CD14-positive monocyte (primary cell): Measurements from ENCODE around the gene TSPYL2. TPM values are rescaled to one million over a fixed set of nuclear protein-coding genes. Genes with fewer than 3 reads are reported as not detected.

Experiments used
- DNase-seq, 3 donors: peaks; one replicate each; pipeline ENCODE4 v3.0.0-alpha.2; 2011 to 2022
- H2AFZ ChIP-seq: 2 replicates; pipeline ENCODE4 v1.6.0; 2012; ENCODE audit warnings: mild to moderate bottlenecking, low read depth, low read length, inconsistent platforms; ENCODE audit not compliant: insufficient read depth, poor library complexity, severe bottlenecking
- H3K27ac ChIP-seq, 2 donors: 1 replicate in 1 of 2; 2 replicates in 1 of 2; pipeline ENCODE4 v1.5.1; 2012 to 2013; ENCODE audit warnings: low read length in 2 of 2, control low read depth in 1 of 2, inconsistent platforms in 1 of 2, low read depth in 1 of 2, mild to moderate bottlenecking in 1 of 2
- H3K27me3 ChIP-seq, 2 donors: one replicate each; pipeline versions ENCODE4 v1.6.0 to v1.6.1; 2011 to 2013; ENCODE audit warnings: low read length in 2 of 2; ENCODE audit not compliant: control insufficient read depth in 2 of 2, insufficient read depth in 2 of 2
- H3K36me3 ChIP-seq, 2 donors: replicated peaks in 1 of 2; 1 replicate in 1 of 2; 2 replicates in 1 of 2; pipeline versions ENCODE4 v1.5.1 to v1.6.1; 2012 to 2013; ENCODE audit warnings: low read length in 2 of 2, control low read depth in 1 of 2, inconsistent platforms in 1 of 2, mild to moderate bottlenecking in 1 of 2; ENCODE audit not compliant: insufficient read depth in 2 of 2, control insufficient read depth in 1 of 2
- H3K4me1 ChIP-seq, 2 donors: 1 replicate in 1 of 2; 2 replicates in 1 of 2; pipeline versions ENCODE4 v1.5.1 to v1.6.1; 2012 to 2013; ENCODE audit warnings: low read length in 2 of 2, control low read depth in 1 of 2, inconsistent platforms in 1 of 2, mild to moderate bottlenecking in 1 of 2, moderate library complexity in 1 of 2; ENCODE audit not compliant: insufficient read depth in 2 of 2, control insufficient read depth in 1 of 2
- H3K4me2 ChIP-seq: replicated peaks from 2 replicates; pipeline ENCODE3; 2012; ENCODE audit warnings: low read length, moderate library complexity, mild to moderate bottlenecking; ENCODE audit not compliant: poor library complexity, severe bottlenecking; ENCODE audit errors: extremely low read depth
- H3K4me3 ChIP-seq, 3 experiments: fragments of 200-600 bp in 1 of 3; sonication (generic) in 1 of 3; replicated peaks in 1 of 3; 1 replicate in 2 of 3; 2 replicates in 1 of 3; pipeline ENCODE4 v1.5.1; 2011 to 2013; ENCODE audit warnings: low read length in 3 of 3, mild to moderate bottlenecking in 3 of 3, control low read depth in 2 of 3, low read depth in 2 of 3, inconsistent platforms in 1 of 3, moderate library complexity in 1 of 3
- H3K79me2 ChIP-seq: 2 replicates; pipeline ENCODE4 v1.6.0; 2012; ENCODE audit warnings: mild to moderate bottlenecking, control low read depth, inconsistent platforms, low read length, moderate library complexity; ENCODE audit not compliant: insufficient read depth
- H3K9ac ChIP-seq: 2 replicates; pipeline ENCODE4 v1.6.0; 2017; ENCODE audit warnings: low read length, mild to moderate bottlenecking; ENCODE audit not compliant: insufficient read depth, poor library complexity, severe bottlenecking
- H3K9me3 ChIP-seq, 2 donors: replicated peaks in 1 of 2; 1 replicate in 1 of 2; 2 replicates in 1 of 2; pipeline versions ENCODE4 v1.5.1 to v1.6.1; 2012 to 2013; ENCODE audit warnings: low read length in 2 of 2, control low read depth in 1 of 2; ENCODE audit not compliant: control insufficient read depth in 1 of 2, insufficient read depth in 1 of 2
- H4K20me1 ChIP-seq: 2 replicates; pipeline ENCODE4 v1.6.0; 2012; ENCODE audit warnings: mild to moderate bottlenecking, low read length, control low read depth, moderate library complexity; ENCODE audit not compliant: insufficient read depth
- H3K27ac Mint-ChIP-seq, 7 donors: one replicate each; pipeline ENCODE4 v1.8.0; 2020; ENCODE audit warnings: mild to moderate bottlenecking in 7 of 7, mixed read lengths in 7 of 7, moderate library complexity in 6 of 7, inconsistent platforms in 2 of 7
- H3K27me3 Mint-ChIP-seq, 3 donors: one replicate each; pipeline ENCODE4 v1.8.0; 2021 to 2022; ENCODE audit warnings: low read depth in 3 of 3, mild to moderate bottlenecking in 3 of 3, mixed read lengths in 3 of 3, moderate library complexity in 3 of 3, inconsistent platforms in 1 of 3
- H3K36me3 Mint-ChIP-seq, 2 donors: one replicate each; pipeline ENCODE4 v1.8.0; 2020; ENCODE audit warnings: mixed read lengths in 2 of 2, inconsistent platforms in 1 of 2, mild to moderate bottlenecking in 1 of 2
- H3K4me1 Mint-ChIP-seq: one replicate; pipeline ENCODE4 v1.8.0; 2020; ENCODE audit warnings: mild to moderate bottlenecking, mixed read lengths
- H3K4me3 Mint-ChIP-seq, 2 donors: one replicate each; pipeline ENCODE4 v1.8.0; 2020; ENCODE audit warnings: mild to moderate bottlenecking in 2 of 2, mixed read lengths in 2 of 2, moderate library complexity in 1 of 2
- H3K9me3 Mint-ChIP-seq, 7 donors: one replicate each; pipeline ENCODE4 v1.8.0; 2020 to 2022; ENCODE audit warnings: mixed read lengths in 7 of 7, mild to moderate bottlenecking in 6 of 7, moderate library complexity in 6 of 7, inconsistent platforms in 2 of 7
- CTCF ChIP-seq: fragments of 200-600 bp; IDR thresholded peaks from one replicate; pipeline ENCODE4 v1.8.0; 2022; ENCODE audit warnings: antibody characterized with exemption, mild to moderate bottlenecking
- WGBS: methylation state at CpG from one replicate; pipeline ENCODE4 v1.1.5; 2013; ENCODE audit warnings: missing lambda C conversion rate; ENCODE audit not compliant: insufficient coverage; 5-methylcytosine and 5-hydroxymethylcytosine counted together
- intact Hi-C, 2 donors: fragments of 100-400 bp; cut with micrococcal nuclease; formaldehyde crosslinking; loops; one replicate each; pipeline versions ENCODE4 v1.15.0 to v1.15.1; 2023
- polyA plus RNA-seq, 3 donors: library from polyadenylated mRNA; depleted of rRNA in 1 of 3; unstranded in 2 of 3; stranded (reverse) in 1 of 3; fragments of 300-500 nt in 2 of 3; fragments of >200 nt in 1 of 3; fragmentation: Illumina TruSeq in 2 of 3; gene quantifications; 1 replicate in 2 of 3; 2 replicates in 1 of 3; pipeline ENCODE4 v1.2.3, GENCODE V29; 2012 to 2021

Gene TSPYL2
- polyA plus RNA-seq, 3 donors: 0.33 to 29.4 (median 0.40) TPM

DNA sequence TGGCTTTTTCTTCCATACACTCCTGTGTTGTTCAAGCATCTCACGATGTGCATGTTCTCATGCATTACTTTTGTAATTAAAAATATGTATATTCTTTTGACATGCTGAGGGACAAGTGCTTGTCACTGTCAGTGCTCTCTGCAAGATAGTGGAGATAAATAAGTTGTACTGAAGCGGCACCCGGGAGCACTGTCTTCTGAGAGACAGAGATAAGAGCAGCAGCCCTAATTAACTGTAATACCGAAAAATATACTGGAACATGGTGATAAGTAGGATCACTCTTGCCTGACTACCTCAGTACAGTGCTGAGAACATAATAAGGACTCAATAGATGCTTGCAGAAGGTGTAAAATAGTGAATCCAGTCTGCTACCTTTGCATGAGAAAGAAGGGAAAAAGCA, 42.9 kb upstream of the TSPYL2 start:
- H3K9me3 Mint-ChIP-seq: peaks cover 0 to 2% (median 0%) of the 10 kb centered on the region in 7 donors
- intact Hi-C loops: no loop called here
- no peak for TF ChIP-seq CTCF
- no peaks in the 10 kb centered on the region for H3K36me3 Mint-ChIP-seq
- Histone ChIP-seq H3K27me3 (peaks cover 0 to 5% of the 10 kb centered on the region in 2 donors), H3K36me3 (no peaks in the 10 kb centered on the region), H3K9me3 (no peaks in the 10 kb centered on the region), H2AFZ (no peak overlapping the region), H3K9ac (no peak overlapping the region), H3K4me1 (no peaks in the 10 kb centered on the region), H3K4me2 (no peak overlapping the region), H3K4me3 (no peak overlapping the region), H3K27ac (no peak overlapping the region), H3K79me2 (no peaks in the 10 kb centered on the region), H4K20me1 (no peaks in the 10 kb centered on the region)
- H3K4me3 Mint-ChIP-seq: no peak overlapping the region
- no peak overlapping the region for H3K27ac Mint-ChIP-seq
- H3K4me1 Mint-ChIP-seq: no peaks in the 10 kb centered on the region
- H3K27me3 Mint-ChIP-seq: peaks cover 8 to 22% (median 11%) of the 10 kb centered on the region in 3 donors
- DNase-seq: no peak
- WGBS: no CpG with 5 or more reads among the region's 4 CpGs

DNA sequence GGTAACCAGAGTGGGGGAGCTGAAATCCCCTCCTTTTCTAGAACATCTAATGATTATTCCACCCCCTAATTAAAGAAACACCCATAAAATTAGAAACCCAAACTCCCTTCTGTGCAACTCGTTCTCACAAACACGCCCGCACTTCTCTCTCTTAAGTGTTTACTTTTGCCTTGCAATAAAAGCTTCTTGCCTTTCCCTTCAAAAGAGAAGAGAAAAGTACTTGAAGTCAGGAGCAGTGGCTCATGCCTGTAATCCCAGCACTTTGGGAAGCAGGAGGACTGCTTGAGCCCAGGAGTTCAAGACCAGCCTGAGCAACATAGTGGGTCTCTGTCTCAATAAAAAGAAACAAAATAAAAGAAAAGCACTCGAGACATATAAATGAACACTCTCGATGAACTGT, 37.2 kb upstream of the TSPYL2 start:
- intact Hi-C loops: no loop called here
- Mint-ChIP-seq H3K9me3 (peaks cover 0 to 5% (median 0%) of the 10 kb centered on the region in 7 donors), H3K4me3 (no peak overlapping the region), H3K36me3 (no peaks in the 10 kb centered on the region), H3K4me1 (peaks cover 7% of the 10 kb centered on the region), H3K27ac (no peak overlapping the region), H3K27me3 (peaks cover 6 to 32% (median 11%) of the 10 kb centered on the region in 3 donors)
- Histone ChIP-seq H3K27ac (no peak overlapping the region), H3K4me1 (peaks cover 4 to 6% of the 10 kb centered on the region in 2 donors), H3K9me3 (no peaks in the 10 kb centered on the region), H3K27me3 (peaks cover 6 to 8% of the 10 kb centered on the region in 2 donors), H4K20me1 (no peaks in the 10 kb centered on the region), H3K9ac (no peak overlapping the region), H3K4me2 (no peak overlapping the region), H3K4me3 (no peak overlapping the region), H3K79me2 (no peaks in the 10 kb centered on the region), H2AFZ (no peak overlapping the region), H3K36me3 (no peaks in the 10 kb centered on the region)
- no peak for DNase-seq
- WGBS: 100% methylated on average over 1 of the region's 5 CpGs
- no peak for TF ChIP-seq CTCF
